Stimulated activated CD8-positive, alpha-beta memory T cell treated with anti-CD3 and anti-CD28 coated beads, Interleukin-2, amount 100 ng/mL, for 1 hour (primary cell): ENCODE results near the gene C3orf18.

ENCODE experiments used
- DNase-seq, 2 donors: peaks; one replicate each; pipeline ENCODE4 v3.0.0-alpha.2; 2020; ENCODE audit warnings: low read depth in 2 of 2

Gene C3orf18

DNA sequence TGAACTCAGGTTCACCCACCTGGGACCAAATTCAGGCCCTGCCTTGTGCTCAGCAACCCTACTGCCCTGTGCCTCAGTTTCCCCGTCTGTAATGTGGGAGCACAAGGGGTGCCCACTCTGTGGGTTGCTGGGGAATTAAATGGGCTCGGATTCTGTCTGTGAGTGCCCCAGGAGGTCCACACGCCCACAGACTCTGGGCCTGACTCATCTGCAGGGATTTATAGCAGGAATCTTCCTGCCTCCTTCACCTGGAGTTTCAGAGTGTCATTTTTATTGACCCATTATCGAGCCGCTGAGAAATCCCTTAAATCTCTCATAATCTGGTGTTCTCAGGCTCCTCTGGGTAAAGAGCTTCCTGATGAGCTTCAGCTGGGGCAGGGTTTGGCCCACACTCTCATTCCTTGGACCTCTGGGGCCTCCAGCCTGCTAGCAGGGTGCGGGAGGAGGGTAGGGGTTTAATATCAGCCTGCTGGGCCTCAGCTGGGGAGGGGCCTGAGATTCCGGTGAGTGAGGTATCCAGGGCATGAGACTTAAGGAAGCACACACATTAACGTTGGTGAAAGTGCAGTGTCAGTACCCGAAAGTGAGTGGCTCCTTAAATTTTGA lies 16.4 kb downstream of the C3orf18 start:
- DNase-seq = no peak

DNA sequence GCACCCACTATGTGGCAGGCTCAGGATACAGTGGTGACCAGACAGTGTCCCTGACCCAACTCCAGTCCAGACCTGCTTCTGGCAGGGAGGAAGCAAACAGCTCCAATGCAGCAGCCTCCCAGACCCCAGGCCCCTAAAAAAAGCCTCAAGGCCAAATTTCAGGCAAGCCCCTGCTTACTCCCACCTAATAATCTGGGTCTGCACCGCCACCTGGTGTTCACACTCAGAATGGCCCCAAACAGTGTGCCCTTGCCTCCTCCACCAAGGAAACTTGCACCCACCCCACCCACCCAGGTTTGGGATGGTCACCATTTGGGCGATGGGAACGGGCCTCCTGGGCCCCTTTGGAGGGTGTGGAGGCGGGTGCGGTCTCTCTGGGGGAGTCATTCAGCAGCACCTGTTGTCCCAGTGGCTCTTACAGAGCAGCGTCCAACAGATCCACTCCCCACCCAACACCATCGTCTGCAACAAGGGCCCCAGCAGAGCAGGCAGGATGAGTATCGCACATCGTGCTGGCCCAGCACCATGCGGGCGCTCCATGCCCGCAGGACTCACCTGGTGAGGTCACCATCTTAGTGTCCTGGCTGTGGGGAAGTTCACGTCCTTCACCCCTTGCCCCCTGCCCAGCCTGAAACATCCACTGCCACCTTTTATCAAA lies 17.3 kb downstream of the C3orf18 start:
- DNase-seq = peak in 1 of 2 donors; percentile 27

DNA sequence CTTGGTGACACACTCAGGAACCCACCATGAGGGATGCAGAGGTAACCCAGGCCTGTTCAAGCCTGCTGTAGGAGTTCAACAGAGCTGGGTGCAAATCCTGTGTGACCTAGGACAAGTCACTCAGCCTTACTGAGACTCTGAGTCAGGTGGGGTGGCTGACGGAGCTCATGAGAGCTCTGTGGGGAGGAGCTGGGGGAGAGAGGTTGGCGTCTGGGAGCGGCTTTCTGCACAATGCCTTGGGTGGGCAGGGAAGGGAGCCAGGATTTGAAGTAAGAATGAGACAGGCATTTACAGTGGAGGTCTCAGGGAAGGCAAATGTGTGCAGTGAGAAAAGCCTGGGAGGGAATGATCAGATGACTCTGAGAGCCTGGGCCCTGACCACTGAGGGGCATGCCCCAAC lies 18.3 kb downstream of the C3orf18 start:
- no peak for DNase-seq

DNA sequence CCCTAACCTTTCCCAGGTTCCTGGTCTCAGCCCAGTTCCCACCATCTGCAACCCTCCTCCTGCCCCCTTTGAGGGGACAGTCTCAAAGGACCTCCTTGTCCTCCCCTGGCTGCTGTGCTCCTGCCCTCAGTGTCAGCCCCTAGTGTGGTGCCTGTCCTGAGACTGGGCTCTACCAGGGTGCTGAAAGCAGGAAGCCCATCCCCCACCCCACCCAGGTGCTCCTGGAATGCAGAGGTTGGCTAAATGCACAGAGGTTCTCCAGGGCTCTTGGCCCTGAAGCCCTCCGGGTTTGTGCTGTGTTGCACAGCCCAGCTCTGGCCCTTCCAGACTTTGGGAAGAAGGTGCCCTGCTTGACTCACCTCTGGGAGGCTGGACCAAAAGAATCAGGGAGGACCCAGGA lies 21.8 kb downstream of the C3orf18 start:
- no peak for DNase-seq

DNA sequence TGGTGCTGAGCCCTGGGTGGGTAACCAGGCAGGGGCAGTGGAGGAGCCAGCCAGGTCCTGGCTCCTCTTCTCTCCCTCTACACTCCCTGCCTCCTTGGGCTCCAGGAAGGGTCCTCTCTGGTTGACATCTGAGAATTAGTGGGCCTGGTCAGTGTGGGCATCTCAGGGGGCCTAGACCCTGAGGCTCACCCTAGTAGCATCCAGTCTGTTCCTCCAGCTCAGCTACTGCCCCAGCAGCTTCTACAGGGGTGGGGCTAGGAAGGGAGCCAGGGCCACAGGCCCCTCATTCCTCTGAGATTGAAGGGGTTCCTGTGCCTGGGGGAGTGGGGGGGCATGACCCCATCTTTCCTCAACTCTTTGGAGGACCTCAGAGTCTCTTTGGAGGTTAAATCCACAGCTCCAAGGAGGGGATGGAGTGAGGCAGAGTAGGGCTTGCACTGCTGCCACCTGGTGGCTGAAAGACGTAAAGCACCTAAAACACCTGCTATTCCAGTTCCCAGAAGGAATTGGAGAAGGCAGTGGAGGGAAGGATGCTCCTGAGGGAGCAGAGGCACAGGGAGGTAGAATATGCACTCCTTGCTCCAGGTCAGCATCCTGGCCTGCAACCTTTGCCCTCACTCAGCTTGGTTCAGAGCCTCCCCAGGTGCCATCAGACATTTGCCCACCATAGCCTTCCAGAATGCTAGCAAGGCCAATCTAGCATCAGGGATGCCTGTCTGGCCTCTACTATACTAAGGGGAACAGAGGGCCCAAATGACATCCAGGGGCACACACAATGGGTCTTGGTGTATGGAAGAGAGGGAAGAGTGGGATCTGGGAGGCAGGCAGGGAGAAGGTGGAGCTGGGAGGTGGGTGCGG lies 25.1 kb downstream of the C3orf18 start:
- peak in 1 of 2 donors; percentile 34 for DNase-seq

DNA sequence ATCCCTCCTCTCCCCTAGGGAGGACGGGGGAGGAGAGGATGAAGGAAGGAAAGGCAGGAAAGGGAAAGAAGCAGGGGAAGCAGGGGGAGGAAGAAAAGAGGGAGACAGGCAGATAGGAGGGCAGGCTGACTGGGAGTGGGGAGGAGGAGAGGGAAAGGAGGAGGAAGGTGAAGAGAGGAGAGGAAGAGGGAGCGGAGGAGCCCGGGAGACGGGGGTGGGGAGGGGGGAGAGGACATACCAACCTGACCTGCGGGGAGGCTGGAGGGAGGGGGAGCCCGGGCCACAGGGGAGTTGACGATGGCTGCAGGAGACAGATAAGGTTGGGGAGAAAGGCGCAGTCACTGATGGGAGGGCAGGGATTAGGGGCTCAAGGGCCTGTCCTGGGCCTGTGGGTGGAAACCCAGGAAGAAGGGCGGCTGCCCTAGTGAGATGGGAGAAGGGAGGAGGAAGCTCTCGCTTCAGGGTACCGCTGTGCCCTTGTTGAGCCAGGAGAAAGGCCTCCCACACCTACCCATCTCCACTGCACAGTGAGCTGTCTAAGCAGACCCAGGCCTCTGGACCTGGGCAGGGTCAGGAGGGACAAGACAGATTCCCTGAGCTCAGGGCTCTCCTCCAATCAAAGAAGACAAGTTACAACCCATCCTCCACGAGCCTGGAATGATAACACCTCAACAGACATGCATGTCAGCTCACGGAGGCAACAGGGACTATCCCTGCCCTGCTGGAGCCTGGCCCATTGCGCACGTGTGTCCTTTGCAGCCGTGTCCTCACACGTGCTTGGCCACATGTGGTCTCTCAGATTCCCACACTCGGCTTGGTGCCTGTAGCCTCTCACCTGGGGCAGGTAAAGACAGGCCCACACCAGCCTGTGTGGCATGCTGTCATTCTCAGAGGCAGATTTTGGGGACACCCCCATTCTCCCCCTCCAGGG lies 27.9 kb downstream of the C3orf18 start:
- no peak for DNase-seq

DNA sequence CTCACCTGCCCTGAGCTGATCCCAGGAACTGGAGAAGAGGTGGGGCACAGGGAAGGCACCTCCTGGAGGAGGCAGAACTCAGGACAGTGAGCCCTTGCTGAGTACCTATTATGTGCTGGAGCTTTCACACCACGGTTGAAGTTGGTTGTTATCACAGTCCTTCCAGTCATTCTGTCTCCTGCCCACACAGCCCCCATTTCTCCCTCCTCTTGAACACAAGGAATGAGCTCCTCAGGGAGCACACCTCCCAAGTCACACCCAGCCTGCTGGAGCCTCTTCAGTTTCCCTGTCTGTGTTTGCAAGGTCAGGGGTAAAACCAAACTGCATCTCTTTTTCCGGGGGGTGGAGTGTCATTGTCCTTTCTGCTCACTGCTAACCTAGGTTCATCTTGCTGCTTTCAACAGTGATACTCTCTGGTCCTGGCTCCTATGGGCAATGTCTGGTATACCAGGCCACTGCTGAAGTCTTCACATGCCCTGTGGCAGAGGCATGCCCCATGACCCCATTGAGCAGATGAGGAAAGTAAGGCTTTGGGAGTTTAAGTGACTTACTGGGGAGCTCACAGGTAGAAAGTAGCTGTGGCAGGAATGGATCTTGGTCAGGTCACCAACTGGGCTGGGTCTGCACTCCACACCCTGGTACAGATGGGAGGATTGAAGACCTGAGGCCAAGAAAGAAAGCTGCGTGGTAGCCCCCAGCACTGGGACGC lies 30.0 kb downstream of the C3orf18 start:
- DNase-seq = no peak

DNA sequence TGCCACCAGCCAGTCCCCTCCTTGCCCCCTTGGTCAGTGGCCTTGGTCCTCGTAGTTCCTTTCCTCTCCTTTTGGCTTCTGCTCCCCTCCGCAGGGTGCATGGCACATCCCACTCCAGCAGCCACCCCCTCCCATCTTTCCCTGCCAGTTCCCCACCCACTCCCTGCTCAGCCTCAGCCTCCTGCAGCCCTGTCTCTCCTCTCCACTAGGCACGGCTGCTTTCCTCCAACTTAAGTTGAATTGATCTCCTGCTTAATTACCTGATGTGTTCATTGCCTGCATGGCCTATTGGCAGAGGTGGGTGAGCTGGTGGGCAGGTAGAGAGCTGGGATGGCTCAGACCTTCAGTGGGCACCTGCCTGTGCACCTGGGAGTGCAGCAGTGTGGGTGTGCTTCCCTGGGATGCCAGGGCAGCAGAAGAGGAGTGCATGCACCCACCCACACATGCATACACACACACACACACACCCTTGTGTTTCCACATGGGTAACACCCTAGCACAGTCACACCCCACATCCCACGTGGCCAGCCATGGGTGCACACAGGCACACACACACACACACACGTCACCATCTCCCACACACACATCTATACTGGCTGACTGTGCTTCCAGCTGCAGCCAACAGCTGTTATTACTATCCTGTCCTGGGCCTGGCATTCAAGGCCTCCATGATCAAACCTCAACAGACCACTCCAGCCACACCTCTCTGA lies 30.9 kb downstream of the C3orf18 start:
- no peak for DNase-seq

DNA sequence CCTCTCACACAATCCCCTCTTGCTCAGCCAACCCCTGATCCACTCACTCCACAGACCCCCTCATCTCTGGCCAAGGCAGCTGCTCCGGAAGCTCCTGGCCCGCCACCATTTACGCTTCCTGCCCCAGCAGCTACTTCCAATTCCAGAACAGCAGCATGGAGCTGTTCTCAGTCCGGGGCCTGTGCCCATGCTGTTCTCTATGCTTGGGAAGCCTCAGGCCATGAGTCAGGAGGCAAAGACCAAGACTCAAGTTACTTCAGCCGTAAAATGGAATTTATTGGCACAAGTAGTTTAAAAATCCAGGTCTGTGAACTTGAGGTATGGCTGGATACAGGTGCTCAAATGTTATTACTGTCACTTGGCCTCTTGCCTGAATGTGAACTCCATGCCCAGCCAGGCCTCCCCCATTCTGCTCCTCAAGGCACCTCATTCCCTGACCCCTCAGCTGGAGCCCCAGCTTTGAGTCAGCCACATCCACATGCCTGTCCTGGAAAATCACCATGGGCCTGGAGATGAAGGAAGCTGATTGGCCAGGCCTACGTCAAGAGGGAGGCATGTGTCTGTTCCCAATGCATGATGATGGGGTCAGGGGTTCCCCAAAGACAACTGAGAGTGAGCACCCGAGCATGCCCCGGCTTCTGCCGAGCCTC lies 32.7 kb downstream of the C3orf18 start:
- DNase-seq = no peak

DNA sequence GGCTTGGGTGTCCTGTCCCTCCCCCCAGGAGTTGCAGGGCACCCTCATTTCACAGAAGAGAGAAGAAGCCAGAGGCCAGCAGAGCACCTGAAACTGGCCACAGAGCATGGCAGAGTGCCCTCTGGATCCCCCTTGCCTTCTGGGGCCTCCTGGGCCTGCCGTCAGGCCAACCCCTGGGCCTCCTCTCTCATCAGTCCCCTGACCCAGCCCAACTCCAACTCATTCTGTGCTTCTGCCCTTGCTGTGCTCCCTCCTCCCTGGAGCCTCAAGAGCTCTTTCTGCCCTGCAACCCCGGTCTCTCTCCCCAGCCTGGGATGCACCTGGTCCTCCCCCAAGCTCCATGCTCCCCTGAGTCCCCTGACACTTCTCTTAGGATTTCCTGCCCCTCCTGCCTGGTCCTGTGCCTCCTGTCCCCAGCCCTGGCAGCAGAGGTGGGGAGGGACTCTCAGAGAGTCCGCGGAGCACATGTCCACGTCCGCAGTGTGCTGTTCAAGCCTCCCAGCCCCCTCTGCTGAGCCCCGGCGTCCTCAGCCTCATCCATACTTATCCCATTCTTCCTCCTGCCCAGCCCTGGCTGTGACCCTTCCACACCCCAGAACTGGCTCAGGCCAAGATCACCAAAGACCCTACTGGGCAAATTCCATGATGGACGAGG lies 33.6 kb downstream of the C3orf18 start:
- DNase-seq = no peak

DNA sequence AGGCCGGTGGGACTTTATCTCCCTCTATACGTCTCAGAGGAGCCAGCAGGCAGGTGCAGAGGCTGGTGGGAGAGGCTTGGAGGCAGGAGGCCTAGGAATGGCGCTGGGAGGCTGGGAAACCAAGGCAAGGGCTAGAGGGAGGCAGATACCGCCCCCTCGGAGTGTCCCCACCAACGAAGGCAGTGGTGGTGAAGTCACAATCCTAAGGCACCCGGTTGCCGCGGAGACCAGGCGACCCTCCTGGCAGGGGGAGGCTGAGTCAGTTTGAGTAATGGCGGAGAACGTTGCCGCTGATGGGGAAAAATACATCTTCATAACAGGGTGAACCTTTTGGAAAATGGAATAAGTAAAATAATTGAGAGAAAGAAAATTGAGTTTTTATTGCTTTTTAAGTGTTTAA lies 34.2 kb downstream of the C3orf18 start:
- no peak for DNase-seq

DNA sequence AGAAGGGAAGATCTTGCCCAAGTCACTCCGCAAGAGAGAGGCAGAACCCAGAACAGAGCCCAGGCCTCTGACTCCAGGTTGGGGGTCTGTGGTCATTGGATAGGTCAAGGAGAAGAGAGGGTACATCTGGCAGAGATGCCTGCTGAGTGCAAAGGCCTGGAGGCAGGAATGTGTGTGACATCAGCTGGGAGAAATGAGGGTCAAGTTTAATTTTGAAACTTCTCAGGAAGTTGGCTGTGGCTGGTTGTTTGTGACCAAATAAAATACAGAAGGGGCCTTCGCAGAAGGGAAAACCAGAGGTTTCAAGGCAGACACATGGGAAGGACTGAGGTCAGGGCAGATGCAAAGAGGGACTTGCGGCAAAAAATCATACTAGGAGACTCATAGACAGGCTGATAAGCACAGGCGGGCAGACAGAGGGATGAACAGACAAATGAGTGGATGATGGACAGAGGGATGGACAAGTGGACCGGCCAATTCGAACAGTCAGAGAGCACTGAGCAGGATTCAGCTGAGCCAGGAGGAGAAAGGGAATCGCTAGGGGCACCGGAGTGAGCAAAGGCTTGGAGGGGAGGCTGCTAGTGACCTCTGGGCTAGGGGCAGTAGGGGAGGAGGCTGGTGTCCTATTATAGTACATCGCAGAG lies 35.4 kb downstream of the C3orf18 start:
- DNase-seq = no peak

DNA sequence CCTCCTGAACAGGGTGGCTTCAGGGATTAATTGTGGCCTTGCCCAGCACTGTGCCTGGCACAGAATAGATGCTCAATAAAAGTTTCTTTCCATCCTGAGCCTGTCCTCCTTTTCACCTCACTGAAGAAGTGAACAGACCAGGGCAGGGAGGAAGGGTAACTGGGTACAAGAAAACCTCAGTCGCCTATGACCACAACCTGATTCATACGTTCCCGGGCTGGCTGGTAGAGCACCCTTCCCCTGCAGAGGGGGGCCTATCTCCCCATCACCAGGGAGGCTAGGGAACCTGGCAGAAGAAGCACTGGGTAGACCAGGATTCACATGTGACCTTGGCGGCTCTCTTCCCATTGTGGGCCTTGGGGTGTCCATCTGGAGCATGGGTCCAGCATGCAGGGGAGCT lies 36.3 kb downstream of the C3orf18 start:
- no peak for DNase-seq

DNA sequence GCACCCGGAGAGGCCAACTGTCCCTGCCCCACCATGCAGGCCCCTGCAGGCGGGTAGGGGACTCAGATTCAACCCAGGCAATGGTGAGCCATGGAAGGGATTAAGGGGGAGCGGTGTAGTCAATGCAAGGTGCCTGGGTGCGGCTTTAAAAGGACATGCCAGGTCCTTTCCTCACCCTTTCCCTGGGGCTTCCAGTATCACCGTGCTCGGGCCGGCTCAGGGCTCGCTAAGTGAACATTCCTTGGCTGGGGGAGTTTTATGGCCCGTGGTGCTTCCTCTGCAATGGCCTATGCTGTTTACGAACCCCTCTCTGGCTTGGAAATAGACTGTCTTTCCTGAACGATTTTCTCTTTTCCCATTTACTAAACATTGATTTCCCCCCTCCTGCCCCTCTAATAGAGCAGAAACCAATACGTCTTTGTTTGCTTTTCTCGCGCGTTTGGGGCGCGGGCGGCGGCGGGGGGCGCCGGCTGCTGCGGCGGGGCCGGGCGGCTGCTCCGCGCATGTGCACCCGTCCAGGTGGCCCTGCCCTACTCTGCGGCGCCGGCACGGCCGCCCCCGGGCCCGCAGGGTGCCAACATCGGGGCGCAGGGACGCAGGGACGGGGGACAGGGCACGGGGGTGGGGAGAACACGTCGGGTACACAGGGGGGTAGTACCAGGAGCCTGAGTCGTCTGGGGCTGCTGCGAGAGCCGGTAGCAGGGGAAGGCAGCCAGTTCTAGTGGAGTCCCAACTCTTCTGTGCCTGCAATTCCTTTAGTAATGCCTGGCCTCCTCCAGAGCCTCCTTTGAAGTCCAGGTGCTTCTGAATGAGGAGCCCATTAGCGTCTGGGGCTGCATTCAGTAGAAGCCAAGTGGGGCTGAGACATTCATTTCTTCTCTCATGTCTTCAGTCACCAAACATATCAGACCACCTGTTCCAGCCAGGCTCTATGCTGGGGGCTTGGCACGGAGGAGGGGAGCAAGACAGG lies 37.3 kb downstream of the C3orf18 start:
- DNase-seq = no peak

DNA sequence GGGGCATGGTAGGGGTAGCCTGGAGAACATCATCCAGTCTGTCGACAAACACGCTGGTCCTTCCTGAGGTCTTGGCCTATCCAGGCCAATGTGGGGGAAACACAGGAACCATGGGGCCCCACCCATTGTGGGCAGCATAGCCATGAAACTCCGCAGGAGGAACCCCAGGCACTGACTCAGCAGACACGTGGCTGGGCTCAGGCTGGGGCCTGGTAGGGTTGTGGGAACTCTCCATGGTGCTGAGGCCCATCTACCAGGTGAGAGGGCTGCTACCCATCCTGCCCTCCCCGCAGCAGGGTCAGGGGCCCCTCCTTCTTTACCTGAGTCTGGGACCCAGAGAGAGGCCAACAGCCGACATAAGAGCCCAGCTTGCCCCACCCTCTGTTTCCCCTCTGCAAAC lies 41.6 kb downstream of the C3orf18 start:
- DNase-seq = no peak

DNA sequence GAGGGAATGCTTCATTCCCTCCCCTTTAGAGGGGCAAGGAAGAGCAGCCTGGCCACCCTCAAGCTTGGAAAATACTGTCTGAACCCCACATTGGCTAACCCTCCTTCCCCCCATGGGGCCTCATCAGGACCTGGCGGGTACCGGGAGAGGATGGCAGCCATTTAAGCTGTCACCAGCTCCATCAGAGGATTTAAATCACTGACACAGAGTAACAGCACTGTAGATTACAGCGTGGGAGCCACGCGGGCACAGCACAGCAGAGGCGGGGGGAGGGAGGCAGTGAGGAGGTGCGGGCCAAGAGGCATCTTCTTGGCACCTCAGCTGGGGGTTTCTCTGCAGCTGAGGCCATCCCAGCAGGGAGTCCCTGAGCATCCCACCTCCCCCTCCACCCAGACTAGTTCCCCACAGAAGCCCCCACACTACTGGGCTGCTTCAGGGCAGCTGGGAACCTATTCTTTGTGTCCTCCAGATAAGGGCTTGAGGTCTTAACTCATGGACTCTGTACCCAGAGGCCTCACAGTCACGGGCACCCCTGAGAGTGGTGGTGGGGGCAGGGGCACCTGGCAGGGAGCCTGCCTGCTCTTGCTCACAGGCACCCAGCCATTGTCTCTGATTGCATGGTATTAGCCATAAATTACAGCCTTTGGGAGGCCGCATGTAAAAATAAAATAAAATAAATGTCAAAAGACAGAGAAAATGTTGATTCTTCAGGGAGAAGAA lies 42.2 kb downstream of the C3orf18 start:
- DNase-seq = no peak

DNA sequence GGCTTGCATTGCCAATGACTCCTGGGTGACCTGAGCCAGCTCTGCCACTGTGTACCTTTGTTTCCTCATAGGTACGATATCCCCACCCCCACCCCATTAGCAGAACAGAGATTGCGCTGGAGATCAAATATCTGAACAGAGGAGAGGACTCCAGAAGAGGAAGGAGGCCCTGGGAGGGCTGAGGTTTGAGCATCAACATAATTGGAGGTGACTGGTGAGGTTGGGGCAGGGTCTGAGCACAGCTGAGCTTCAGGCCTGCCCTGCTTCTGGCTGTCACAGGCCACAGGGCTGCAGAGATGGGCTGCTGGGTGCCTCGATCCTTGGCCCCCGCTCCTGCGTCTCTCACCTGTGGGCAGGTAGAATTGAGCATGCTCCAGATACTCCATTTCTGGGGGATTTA lies 42.8 kb downstream of the C3orf18 start:
- DNase-seq = no peak
